Neural cell (in vitro differentiated cells): ENCODE results near the gene PLEKHA8.

ENCODE experiments used
- CTCF ChIP-seq: fragments of 450-650 bp; IDR thresholded peaks from 2 replicates; pipeline ENCODE4 v1.5.1; 2014; ENCODE audit warnings: antibody characterized with exemption, mild to moderate bottlenecking, moderate library complexity; ENCODE audit not compliant: poor library complexity, severe bottlenecking
- EP300 ChIP-seq: fragments of 450-650 bp; conservative IDR thresholded peaks from 2 replicates; pipeline ENCODE4 v1.6.1; 2014; ENCODE audit warnings: antibody characterized with exemption, mild to moderate bottlenecking, moderate library complexity; ENCODE audit not compliant: poor library complexity, severe bottlenecking
- POLR2AphosphoS5 ChIP-seq: IDR thresholded peaks from 2 replicates; pipeline ENCODE4 v1.6.1; 2012

GRCh38 chr7:30062587-30062986 is 34.4 kb downstream of the PLEKHA8 start:
- TF ChIP-seq CTCF: peak; percentile 83
- TF ChIP-seq EP300: no peak
- TF ChIP-seq POLR2AphosphoS5: no peak
